HG03457 (cell line): ENCODE results near the gene TBR1.

Source experiments
- ATAC-seq: cut with Tn5 transposase; IDR thresholded peaks from one replicate; pipeline ENCODE4 v1.9.1; 2021; ENCODE audit warnings: moderate number of reproducible peaks; ENCODE audit not compliant: unreplicated experiment

The TBR1 gene

DNA sequence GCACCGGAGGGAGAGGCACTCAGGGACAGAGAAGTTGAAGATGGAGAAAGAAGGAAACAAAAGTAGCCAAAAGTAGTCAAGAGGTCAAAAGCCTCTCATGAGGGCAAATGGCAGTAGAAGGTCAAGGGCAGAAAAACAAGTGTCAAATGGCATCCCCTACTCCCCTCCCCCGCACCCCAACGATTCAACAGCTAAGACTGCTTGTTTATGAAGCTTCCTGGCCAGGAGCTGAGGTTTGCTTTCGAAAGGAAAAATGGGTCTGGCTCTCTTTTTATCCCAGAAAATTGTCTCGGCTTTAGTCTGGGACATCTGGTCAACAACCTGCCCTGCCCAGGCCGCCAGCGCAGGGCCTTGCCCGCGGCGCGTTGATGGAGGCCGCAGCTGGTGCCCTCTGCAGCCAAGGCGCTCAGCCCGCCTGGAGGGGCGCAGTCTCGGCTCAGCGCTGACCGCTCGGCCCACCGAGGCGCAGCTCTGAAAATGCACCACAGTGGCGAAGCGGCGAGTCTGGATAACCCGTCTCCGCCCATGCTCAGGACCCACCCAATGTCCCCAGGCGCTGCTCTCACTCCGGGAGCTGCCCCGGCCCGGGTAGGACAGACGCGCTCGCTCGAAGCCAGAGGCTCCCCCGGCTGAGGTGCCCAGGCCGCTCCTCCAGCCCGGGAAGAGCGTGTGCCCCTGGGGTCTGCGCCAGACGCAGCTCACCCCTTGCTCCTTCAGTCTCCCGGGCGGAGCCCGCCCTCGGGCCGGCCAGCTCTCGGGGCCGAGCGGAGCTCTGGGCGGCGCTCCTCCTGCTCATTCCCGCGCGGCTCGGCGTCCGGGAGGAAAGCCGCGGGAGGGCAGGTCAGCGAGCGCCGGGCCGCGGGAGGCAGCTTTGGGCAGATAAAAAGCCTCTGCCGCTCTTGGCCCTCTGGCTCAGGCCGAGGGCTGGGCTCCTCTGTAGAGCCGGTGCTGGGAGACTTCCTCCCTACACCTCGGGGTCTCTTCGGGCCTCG is 1.8 kb upstream of the TBR1 start:
- ATAC-seq: no peak

DNA sequence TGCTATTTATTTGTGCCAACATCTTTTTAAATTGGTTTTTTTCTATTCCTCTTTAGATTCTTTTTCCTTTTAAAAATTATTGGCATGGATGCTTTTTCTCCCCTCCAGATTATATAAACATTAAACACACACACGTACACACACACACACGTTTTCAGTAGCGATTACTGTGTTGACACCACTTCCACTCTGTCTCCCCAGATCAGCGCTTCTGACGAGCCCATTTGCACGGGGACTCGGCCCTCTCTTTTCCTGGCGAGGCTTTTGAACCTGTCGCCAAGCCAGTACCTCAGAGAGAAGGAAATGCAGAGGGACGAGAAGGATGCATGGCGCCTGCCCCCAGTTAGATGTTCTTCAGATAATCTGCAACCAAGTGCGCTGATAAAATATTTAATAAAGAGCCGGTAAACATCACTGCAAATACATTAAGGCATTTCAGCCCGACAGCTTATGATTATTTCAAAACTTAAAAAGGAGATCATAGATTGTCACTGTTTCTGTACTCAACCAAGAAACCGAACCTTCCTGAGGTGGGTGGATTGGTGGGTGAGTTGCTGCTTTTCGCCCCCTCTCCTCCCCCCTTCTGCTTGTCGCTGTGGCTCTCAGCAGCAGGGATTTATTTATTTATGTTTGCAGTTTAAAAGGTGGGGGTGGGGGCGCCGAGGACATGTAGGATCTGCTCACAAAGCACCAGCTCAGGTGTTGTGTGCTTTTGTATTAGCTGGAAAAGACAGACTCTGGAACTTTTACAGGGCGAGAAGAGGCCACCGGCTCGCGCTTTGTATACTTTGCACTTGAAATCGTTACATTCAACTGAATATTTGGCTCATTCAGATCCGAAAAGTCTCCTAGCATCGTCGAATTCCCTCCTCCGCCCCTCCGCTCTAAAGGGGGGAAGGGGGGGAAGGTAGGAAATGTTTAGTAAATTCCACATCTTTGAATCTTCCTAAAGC is 787 bp upstream of the TBR1 start:
- ATAC-seq: no peak

DNA sequence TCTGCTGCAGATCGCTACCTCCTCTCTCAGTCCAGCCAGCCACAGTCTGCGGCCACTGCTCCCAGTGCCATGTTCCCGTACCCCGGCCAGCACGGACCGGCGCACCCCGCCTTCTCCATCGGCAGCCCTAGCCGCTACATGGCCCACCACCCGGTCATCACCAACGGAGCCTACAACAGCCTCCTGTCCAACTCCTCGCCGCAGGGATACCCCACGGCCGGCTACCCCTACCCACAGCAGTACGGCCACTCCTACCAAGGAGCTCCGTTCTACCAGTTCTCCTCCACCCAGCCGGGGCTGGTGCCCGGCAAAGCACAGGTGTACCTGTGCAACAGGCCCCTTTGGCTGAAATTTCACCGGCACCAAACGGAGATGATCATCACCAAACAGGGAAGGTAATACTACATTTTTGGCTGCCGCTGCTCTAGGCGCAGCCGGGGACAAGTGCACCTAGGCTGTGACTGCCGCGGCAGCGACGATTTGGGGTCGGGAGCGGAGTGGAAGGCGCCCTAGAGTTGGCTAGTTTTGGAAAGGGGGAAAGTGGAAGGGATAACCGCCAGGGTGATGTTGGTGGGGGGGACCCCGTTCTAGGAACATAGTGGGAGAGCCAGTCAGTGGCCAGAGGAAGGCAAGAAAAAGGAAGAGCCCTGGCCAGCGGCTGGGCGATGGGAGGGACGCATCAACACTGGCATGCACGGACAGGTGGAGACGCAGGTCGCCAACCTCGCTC is 776 bp downstream of the TBR1 start:
- no peak for ATAC-seq

DNA sequence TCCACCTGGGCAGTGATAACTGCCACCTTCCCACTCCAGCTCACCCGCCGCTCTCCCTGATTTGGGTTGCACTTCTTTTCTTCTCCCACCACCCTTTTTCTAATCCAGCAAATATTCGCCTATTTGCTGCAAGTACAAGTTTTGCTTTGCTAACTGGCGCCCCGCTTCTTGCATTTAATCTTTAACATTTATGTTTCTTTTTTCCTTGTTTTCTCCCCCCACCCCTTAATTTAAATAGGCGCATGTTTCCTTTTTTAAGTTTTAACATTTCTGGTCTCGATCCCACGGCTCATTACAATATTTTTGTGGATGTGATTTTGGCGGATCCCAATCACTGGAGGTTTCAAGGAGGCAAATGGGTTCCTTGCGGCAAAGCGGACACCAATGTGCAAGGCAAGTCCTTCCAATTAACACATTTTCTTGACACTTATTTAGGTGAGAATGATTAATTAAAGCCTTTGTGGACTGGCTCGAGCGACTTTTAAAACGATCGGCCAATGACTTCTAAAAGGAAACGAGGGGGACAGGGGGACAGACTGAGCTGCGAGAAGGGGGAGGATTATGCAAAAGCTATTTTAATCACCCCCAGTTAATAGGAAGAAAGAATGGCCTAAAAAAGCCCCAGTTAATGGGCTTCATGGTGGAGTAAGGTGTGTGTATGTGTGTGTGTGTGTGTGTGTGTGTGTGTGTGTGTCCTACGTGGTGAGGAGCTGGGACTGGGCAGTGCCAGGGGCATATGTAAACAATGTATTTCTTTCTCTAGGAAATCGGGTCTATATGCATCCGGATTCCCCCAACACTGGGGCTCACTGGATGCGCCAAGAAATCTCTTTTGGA is 1.6 kb downstream of the TBR1 start:
- no peak for ATAC-seq

DNA sequence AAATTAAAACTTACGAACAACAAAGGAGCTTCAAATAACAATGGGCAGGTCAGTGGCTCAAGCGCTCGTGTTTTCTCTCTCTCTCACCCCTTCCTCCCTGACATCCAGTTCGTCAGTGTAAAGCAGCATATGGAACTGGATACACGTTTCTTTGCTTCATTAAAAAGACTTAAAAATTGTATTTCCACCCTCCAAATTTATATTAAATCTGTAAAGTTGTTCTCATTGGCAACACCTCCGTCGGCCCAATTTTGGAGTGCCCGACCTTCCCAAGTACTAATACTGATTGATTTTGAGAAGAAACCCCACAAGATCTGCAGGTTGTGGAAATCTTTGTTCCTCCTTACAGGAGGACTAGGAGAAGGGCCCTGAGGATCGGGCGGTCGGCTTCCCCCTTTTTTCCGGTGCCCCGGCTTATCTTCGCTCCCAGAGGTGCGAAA is 2.2 kb downstream of the TBR1 start:
- ATAC-seq: no peak

DNA sequence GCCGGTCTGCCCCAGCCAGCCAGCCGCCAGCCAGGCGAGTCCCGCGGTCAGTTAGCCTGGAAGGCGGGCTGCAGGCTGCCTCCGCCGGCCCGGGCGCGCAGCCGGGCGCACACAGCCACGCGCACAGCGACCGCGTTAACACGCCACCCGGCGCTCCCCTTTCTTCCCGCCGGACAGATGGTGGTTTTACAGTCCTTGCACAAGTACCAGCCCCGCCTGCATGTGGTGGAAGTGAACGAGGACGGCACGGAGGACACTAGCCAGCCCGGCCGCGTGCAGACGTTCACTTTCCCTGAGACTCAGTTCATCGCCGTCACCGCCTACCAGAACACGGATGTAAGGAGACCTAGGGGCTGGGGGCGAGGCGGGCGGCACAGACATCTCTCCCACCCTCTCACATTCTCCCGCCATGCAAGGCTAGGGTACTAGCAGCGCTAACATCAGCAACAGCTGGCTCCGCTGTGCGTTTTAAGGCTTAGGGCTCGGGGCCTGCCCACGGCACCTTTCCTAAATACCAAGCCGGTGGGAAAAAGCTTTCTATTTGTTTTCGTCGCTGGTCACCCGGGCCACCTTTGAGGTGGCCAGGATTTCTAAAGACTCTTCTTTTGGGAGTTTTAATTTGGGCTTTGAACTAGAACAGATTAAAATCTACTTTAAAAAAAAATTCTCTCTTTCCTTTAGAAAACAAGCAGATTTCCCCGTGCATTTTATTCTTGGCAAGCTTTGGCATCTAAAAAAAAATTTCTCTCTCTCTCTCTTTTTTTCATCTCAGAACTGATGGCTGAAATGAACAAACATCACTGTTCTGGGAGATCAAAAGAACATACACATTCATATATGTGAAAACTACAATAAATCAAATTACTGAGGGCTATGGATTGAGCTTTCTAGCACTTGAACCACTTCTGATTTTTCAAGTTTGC is 2.9 kb downstream of the TBR1 start:
- no peak for ATAC-seq

DNA sequence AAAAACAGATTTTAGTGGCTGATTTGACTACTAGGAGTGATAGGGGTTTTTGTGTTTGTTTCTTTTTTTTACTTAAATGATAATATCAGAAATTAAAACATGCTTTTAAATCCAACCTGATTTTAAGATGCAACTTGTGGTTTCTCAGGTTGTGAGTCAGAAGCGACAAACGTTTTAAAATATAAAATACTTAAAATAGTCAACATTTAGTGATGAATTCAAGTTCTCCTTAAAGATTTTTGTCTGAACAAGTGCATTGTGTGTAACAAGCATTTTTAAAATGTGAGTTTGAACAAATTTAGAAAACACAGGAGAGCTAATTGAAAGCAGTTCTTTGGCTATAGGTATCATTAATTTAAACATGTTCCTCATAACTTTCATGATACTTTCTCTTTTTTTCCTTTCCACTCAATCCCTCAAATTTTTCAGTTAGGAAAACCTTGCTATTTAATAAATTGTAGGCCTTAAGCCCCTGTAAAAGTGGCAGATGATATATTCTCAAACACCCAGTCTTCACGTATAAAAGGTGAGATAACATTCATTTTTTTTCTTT is 3.6 kb downstream of the TBR1 start:
- ATAC-seq: no peak

DNA sequence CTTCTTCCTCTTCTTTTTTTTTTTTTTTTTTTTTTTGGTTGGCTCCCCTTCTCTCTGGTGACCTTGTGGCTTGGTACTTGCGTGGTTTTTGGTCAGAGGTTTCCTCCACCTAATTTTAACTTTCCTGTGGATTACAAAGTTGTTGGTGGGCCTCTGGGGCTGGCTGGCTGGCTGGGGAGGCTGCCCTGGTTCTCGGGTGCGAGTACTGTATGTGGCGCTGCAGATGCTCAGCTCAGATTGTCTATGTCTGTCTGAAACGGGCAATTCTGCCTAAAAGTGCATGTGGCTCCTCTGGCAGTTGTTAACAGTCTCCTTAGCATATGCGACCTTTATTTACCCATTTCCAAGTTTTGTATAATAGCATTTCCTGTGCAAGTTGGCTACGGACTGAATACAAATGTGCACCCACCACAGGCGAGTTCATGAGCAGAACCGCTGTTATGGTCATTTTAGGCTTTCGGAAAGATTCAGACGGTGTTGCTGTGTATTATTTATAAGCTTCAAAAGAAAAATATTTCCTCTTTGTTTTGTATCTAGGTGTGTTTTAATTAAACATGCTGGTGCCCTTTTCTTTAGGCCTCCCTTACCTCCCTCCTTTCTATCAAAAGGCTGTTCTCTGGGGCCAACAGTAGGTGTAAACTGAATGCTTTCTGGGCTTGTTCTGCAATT is 4.4 kb downstream of the TBR1 start:
- no peak for ATAC-seq

DNA sequence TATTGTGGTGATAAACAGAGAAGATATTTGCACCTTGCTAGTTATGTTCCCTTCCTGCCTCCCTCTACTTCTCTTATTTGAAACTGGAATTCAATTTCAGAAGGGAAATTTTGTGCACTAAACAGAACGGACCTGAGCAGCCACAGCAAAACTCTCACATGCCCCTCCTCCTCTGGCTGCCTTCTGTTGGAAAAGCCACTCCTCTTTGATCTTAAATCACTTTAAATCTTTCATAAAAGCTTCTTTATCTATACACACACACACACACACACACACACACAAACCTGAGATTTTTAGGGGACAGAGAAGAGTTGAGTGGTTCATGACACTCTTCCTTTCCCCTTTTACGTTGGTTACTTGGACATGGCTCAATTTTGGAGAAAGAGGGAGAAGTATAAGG is 5.6 kb downstream of the TBR1 start:
- no peak for ATAC-seq

DNA sequence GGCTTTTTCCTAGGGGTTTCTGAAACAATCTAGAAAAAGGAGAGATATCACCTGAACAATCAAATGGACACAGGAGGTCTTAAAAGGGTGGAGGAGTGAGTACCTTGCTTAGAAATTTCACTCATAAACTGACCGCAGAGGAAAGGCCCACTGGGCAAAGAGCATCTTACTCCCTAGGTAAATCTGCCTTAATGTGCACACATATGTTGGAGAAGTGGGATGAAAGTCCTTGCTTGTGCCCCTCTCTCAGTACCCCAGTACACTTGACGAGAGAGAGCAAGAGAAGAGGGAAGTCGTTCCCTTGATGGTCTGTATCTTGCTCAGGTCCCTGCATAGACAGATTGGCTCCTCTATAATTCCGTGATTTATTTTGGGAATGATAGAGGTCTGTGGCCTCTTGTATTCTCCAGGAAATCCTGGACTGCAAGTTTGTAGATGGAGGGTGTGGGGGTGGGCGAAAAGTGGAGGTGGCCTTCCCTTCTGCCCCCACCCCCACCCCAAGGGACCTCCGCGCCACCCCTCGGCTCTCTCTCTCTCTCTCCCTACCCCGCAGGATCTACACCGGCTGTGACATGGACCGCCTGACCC is 6.8 kb downstream of the TBR1 start:
- ATAC-seq: no peak

DNA sequence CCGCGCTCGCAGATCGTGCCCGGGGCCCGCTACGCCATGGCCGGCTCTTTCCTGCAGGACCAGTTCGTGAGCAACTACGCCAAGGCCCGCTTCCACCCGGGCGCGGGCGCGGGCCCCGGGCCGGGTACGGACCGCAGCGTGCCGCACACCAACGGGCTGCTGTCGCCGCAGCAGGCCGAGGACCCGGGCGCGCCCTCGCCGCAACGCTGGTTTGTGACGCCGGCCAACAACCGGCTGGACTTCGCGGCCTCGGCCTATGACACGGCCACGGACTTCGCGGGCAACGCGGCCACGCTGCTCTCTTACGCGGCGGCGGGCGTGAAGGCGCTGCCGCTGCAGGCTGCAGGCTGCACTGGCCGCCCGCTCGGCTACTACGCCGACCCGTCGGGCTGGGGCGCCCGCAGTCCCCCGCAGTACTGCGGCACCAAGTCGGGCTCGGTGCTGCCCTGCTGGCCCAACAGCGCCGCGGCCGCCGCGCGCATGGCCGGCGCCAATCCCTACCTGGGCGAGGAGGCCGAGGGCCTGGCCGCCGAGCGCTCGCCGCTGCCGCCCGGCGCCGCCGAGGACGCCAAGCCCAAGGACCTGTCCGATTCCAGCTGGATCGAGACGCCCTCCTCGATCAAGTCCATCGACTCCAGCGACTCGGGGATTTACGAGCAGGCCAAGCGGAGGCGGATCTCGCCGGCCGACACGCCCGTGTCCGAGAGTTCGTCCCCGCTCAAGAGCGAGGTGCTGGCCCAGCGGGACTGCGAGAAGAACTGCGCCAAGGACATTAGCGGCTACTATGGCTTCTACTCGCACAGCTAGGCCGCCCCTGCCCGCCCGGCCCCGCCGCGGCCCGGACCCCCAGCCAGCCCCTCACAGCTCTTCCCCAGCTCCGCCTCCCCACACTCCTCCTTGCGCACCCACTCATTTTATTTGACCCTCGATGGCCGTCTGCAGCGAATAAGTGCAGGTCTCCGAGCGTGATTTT is 7.6 kb downstream of the TBR1 start:
- no peak for ATAC-seq

DNA sequence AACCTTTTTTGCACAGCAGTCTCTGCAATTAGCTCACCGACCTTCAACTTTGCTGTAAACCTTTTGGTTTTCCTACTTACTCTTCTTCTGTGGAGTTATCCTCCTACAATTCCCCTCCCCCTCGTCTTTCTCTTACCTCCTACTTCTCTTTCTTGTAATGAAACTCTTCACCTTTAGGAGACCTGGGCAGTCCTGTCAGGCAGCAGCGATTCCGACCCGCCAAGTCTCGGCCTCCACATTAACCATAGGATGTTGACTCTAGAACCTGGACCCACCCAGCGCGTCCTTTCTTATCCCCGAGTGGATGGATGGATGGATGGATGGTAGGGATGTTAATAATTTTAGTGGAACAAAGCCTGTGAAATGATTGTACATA is 8.3 kb downstream of the TBR1 start:
- no peak for ATAC-seq

DNA sequence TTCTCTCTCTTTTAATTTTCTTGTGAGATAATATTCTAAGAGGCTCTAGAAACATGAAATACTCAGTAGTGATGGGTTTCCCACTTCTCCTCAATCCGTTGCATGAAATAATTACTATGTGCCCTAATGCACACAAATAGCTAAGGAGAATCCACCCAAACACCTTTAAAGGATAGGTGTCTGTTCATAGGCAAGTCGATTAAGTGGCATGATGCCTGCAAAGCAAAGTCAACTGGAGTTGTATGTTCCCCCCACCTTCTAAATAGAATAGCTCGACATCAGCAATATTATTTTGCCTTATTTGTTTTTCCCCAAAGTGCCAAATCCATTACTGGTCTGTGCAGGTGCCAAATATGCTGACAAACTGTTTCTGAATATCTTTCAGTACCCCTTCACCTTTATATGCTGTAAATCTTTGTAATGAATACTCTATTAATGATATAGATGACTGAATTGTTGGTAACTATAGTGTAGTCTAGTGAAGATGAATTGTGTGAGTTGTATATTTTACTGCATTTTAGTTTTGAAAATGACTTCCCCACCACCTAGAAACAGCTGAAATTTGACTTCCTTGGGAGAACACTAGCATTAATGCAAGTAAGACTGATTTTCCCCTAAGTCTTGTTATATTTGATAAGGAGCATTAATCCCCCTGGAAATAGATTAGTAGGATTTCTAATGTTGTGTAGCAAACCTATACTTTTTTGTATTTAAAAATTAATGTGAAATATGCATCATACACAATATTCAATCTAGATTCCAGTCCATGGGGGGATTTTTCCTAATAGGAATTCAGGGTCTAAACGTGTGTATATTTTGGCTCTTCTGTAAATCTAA is 9.0 kb downstream of the TBR1 start:
- no peak for ATAC-seq

DNA sequence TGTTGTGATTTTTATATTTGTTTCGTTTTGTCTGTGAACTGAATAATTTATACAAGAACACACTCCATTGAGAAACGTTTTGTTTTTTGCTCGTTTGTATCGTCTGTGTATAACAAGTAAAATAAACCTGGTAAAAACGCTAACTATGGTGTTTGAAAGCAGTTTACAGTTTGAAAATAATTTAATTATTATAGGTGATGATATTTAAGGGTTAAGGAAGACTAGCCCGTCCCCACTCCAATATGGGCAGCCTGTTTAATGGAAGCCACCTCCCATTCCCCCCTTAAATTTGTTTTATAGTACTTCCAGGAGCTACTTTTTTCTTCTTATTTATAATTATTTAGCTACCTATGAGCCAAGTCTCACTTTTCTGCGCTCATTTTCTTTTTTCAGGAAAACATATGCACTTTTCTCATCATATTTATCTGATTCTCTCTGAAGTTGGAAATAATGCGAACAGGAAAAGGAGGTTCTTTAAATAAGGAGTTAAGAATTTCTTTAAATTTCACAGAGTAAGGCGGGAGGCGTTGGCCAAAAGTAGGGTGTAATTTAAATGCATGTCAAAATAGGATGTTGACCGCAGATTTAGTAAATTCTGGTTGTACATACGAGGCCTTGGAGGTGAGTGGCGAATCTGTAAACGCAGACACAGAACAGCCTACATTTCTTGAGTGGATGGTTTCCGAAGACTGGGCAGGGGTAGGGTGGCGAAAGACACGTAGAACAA is 9.8 kb downstream of the TBR1 start:
- ATAC-seq: no peak

DNA sequence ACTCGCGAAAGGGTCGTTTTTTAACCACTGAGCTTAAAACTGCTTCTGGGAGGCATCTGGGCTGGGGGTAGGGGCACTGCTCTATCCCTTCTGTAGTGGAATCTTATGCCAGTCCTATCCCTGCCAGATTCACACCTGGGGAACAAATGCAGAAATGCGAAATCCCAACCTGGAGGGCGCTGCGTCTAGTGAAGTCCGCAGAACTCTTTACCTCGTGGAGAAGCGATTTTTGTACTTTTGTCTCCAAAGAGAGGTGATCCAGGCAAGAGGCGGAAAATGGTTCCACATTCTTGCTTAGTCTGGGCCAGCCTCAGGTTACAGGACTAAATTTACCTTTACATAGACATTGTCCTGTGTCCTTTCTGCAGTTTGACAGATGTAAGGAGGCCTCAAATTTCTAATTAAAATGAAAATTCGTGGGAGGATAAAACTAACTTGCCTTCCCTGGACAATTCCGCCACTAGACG is 10.4 kb downstream of the TBR1 start:
- no peak for ATAC-seq
